Measurements from ENCODE around the gene COA6.

DNA sequence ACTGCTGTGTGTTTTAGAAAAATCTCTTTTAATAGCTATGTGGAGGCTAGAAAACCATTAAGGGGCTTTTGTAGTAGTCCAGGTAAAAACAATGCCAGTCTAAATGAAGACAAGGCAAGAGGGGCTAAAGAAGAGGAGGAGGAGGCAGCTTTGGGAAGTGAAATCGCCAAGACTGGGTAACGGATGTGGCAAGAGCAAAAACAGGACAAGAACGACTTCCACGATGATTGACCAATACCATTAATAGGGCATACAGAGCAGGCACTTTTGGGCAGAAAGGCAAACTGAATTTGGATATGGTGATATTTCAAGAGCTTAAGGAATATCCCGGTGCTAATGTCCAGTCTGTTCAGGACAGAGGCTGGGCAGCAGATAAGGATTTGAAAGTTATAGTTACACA lies 22.0 kb downstream of the COA6 start:
- TF ChIP-seq CTCF (IDR thresholded peaks at IDR 0.05; ENCODE audit: poor library complexity) (no peak), EZH2 (IDR thresholded peaks at IDR 0.05; ENCODE audit: borderline replicate concordance) (no peak), EZH2phosphoT487 (IDR thresholded peaks at IDR 0.05; ENCODE audit: low read depth, severe bottlenecking, unreplicated experiment) (no peak)

Data from hepatocyte (in vitro differentiated cells).